Neural crest cell (in vitro differentiated cells): ENCODE measurements around the gene SLC9A8. TPM values are rescaled to one million over a fixed set of nuclear protein-coding genes. Genes with fewer than 3 reads are reported as not detected.

Experiments
- DNase-seq: peaks from one replicate; pipeline ENCODE4 v3.0.0; 2021; ENCODE audit warnings: low read depth, mixed read lengths, low spot score
- H3K27ac Mint-ChIP-seq: one replicate; pipeline ENCODE4 v1.8.0; 2021; ENCODE audit warnings: mild to moderate bottlenecking, mixed read lengths; ENCODE audit not compliant: unreplicated experiment
- H3K27me3 Mint-ChIP-seq: 2 replicates; pipeline ENCODE4 v1.8.0; 2021; ENCODE audit warnings: low read depth, mild to moderate bottlenecking, mixed read lengths
- H3K36me3 Mint-ChIP-seq: 2 replicates; pipeline ENCODE4 v1.8.0; 2021; ENCODE audit warnings: low read depth, mild to moderate bottlenecking, mixed read lengths
- H3K4me1 Mint-ChIP-seq: 2 replicates; pipeline ENCODE4 v1.8.0; 2021; ENCODE audit warnings: mixed read lengths
- H3K4me3 Mint-ChIP-seq: one replicate; pipeline ENCODE4 v1.8.0; 2021; ENCODE audit warnings: mild to moderate bottlenecking, mixed read lengths
- H3K9me3 Mint-ChIP-seq: 2 replicates; pipeline ENCODE4 v1.8.0; 2021; ENCODE audit warnings: mixed read lengths
- total RNA-seq: library from RNA; stranded (reverse); gene quantifications from 2 replicates; pipeline ENCODE4 v1.2.1, GENCODE V29; 2021
- TF ChIP-seq, protein P1 (sequence below): fragments of 200-600 bp; sonication (generic); conservative IDR thresholded peaks from 2 replicates; pipeline ENCODE4 v1.5.0; 2021; ENCODE audit warnings: antibody characterized with exemption, mild to moderate bottlenecking

The SLC9A8 gene
- total RNA-seq, 1 donor from 2014 or later, result 9.7 TPM

DNA sequence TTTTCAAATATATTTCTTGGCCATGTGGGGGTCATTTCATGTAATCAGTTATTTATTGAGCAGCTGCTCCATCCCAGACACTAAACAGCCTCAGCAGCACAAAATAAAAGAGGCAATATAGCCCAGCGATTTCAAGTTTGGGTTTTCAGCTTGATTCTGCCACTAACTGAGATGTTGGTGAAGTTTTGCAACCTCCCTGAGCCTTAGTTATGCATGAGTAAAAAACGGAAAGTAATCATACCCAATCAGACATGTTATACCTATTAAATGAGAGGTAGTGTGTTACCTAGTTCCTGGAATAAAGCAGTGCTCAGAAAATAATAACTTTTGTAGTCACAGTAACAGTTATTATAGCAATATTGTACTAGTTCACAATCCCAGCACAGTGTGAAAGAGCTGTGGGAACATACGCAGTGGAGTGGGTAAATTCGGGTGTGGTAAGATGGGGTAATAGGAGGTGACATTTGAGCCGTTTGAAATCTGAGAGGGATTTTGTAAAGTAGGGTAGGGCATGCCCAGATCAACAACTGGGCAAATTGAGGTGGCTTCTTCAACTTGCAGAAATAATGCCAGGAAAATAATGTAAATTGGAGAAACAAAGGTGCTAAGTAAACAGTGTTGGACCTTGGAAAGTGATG is 1.5 kb downstream of the SLC9A8 start:
- Mint-ChIP-seq H3K27me3 (no peaks in the 10 kb centered on the region), H3K27ac (no peak overlapping the region), H3K4me1 (peaks cover 30% of the 10 kb centered on the region), H3K9me3 (no peaks in the 10 kb centered on the region), H3K36me3 (peaks cover 6% of the 10 kb centered on the region), H3K4me3 (peak overlapping the region; percentile 96)
- TF ChIP-seq, protein P1, sequence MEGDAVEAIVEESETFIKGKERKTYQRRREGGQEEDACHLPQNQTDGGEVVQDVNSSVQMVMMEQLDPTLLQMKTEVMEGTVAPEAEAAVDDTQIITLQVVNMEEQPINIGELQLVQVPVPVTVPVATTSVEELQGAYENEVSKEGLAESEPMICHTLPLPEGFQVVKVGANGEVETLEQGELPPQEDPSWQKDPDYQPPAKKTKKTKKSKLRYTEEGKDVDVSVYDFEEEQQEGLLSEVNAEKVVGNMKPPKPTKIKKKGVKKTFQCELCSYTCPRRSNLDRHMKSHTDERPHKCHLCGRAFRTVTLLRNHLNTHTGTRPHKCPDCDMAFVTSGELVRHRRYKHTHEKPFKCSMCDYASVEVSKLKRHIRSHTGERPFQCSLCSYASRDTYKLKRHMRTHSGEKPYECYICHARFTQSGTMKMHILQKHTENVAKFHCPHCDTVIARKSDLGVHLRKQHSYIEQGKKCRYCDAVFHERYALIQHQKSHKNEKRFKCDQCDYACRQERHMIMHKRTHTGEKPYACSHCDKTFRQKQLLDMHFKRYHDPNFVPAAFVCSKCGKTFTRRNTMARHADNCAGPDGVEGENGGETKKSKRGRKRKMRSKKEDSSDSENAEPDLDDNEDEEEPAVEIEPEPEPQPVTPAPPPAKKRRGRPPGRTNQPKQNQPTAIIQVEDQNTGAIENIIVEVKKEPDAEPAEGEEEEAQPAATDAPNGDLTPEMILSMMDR, result no peak
- DNase-seq, result no peak

GRCh38 chr20:49818816-49819215 is 6.2 kb downstream of the SLC9A8 start:
- H3K36me3 Mint-ChIP-seq, result peaks cover 27% of the 10 kb centered on the region
- TF ChIP-seq, protein P1, result no peak

DNA sequence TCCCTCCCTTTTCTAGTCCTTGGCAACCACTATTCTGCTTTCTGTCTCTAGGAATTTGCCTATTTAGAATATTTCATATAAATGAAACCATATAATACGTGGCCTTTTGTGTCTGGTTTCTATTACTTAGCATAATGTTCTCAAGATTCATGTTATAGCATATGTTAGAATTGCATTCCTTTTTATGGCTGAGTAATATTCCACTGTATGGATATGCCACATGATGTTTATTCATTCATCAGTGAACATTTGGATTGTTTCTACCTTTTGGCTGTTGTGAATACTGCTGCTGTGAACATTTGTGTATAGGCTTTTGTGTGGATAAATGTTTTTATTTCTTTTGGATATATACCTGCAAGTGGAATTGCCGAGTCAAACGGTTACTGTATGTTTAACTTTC is 7.1 kb downstream of the SLC9A8 start:
- H3K27ac Mint-ChIP-seq, result no peak overlapping the region
- H3K36me3 Mint-ChIP-seq, result peaks cover 28% of the 10 kb centered on the region
- peaks cover 4% of the 10 kb centered on the region for H3K4me1 Mint-ChIP-seq
- no peak overlapping the region for H3K4me3 Mint-ChIP-seq
- DNase-seq, result no peak
- H3K27me3 Mint-ChIP-seq, result no peaks in the 10 kb centered on the region
- H3K9me3 Mint-ChIP-seq, result peaks cover 3% of the 10 kb centered on the region
- TF ChIP-seq, protein P1, result no peak

More at GRCh38 chr20:49818816-49819215, 6.2 kb downstream of the SLC9A8 start:
- Mint-ChIP-seq H3K27ac (no peak overlapping the region), H3K9me3 (peaks cover 3% of the 10 kb centered on the region), H3K27me3 (no peaks in the 10 kb centered on the region), H3K4me1 (peaks cover 8% of the 10 kb centered on the region), H3K4me3 (no peak overlapping the region)
- no peak for DNase-seq

DNA sequence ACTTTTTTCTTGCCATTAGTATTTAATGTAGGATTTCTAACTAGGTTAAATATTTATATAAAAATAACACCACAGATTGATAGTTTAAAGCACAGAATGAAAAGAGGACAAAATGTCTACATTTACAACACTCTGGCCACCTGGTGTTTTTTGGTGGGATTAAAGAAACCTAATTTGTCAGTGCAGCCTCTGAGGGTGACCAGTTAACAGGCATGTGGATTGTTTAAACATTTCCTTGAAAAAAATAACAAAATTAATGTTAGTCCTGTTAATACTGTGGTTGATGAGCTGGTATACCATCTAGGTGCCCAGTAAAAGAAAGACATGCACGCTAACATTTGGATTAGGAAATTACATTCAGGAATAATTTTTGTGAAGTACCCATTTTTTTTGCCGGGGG is 8.8 kb downstream of the SLC9A8 start:
- no peak overlapping the region for H3K4me3 Mint-ChIP-seq
- no peak overlapping the region for H3K27ac Mint-ChIP-seq
- H3K27me3 Mint-ChIP-seq, result no peaks in the 10 kb centered on the region
- H3K4me1 Mint-ChIP-seq, result no peaks in the 10 kb centered on the region
- DNase-seq, result no peak
- peaks cover 26% of the 10 kb centered on the region for H3K36me3 Mint-ChIP-seq
- peaks cover 3% of the 10 kb centered on the region for H3K9me3 Mint-ChIP-seq
- TF ChIP-seq, protein P1, result no peak

DNA sequence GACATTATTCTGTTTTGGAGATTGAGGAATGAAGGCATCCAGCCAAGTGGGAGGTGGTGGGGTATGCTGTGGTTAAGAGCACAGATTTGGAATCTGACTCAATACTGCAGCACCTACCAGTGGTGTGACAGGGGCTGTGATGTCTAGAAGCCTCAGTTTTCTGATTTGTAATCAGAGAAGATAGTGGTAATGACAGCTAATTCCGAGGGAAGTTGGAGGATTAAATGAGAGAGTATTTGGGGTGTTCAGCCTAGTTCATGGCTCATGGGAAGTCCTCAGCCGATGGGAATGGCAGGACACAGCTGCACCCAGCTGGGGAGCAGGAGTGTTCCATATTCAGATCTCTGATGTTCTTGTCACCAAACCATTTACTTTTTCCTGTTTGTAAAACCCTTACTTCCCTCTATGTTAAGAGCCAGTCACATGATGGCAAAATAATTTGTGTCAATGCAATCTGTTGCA is 9.3 kb downstream of the SLC9A8 start:
- TF ChIP-seq, protein P1, result no peak
- Mint-ChIP-seq H3K27ac (no peak overlapping the region), H3K4me1 (no peaks in the 10 kb centered on the region), H3K9me3 (peaks cover 3% of the 10 kb centered on the region), H3K36me3 (peaks cover 26% of the 10 kb centered on the region), H3K4me3 (no peak overlapping the region), H3K27me3 (no peaks in the 10 kb centered on the region)
- no peak for DNase-seq
